ENCODE data around the gene TP53I13.

DNA sequence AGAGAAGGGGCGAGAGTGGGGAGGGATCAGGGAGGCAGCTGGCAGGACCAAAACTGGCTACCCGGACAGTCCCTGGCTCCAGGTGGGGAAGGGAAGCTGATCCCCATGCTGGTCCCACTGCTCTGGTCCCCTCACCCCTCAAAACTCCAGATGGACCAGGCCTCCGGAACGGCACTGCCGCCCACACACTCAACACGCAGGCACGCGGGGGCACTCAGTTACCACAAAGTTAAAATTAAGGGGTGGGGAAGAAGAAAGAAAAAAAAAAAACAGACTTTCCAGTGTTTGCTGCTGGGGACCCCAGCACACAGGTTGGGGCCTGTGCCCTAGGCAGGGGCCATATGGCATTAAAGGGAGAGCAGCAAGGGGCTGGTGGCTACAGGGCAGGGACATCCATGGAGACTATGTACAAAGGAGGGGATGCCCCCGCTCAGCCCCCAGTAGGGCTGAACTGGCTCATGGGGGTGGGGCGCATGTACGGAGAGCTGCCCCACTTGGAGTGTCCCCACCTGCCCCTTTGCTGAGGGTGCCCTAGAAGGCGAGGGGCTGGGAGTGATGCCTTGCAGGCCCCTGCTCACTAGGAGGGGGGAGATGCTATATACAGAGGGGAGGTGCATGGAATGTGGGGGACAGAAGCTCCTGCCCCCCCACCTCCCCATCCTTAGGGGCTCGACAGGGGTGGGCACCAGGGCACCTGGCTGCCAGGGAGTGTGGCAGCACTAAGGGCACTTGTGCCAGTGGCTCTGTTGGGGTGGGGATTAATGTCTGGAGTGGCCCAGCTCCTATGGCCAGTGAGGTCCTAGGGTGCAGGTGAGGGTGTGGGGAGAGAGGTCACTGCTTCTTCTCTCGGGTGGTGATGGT lies 5.6 kb downstream of the TP53I13 start:
- TF ChIP-seq RARB (CRISPR knock-in tag; IDR thresholded peaks at IDR 0.05) (no peak), CSDC2 (CRISPR knock-in tag; IDR thresholded peaks at IDR 0.05) (no peak), TCF4 (CRISPR knock-in tag; IDR thresholded peaks at IDR 0.05; ENCODE audit: borderline replicate concordance) (no peak), ZNF70 (CRISPR knock-in tag; IDR thresholded peaks at IDR 0.05) (no peak), ZFP30 (CRISPR knock-in tag; IDR thresholded peaks at IDR 0.05) (no peak), ZFP3 (CRISPR knock-in tag; IDR thresholded peaks at IDR 0.05) (no peak), ARNTL (CRISPR knock-in tag; IDR thresholded peaks at IDR 0.05; ENCODE audit: borderline replicate concordance, low read depth) (no peak), ISL1 (CRISPR knock-in tag; IDR thresholded peaks at IDR 0.05) (no peak), TOX (CRISPR knock-in tag; IDR thresholded peaks at IDR 0.05; ENCODE audit: borderline replicate concordance) (no peak)
- TF ChIP-seq, protein P1, sequence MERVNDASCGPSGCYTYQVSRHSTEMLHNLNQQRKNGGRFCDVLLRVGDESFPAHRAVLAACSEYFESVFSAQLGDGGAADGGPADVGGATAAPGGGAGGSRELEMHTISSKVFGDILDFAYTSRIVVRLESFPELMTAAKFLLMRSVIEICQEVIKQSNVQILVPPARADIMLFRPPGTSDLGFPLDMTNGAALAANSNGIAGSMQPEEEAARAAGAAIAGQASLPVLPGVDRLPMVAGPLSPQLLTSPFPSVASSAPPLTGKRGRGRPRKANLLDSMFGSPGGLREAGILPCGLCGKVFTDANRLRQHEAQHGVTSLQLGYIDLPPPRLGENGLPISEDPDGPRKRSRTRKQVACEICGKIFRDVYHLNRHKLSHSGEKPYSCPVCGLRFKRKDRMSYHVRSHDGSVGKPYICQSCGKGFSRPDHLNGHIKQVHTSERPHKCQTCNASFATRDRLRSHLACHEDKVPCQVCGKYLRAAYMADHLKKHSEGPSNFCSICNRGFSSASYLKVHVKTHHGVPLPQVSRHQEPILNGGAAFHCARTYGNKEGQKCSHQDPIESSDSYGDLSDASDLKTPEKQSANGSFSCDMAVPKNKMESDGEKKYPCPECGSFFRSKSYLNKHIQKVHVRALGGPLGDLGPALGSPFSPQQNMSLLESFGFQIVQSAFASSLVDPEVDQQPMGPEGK (CRISPR knock-in tag; IDR thresholded peaks at IDR 0.05; ENCODE audit: borderline replicate concordance) = no peak

Measured in SK-N-SH treated with all-trans-retinoic acid at 6 μM for 48 hours (cell line).